SK-N-SH (cell line): ENCODE results near the gene ZNF189. TPM values are rescaled to one million over a fixed set of nuclear protein-coding genes. Genes with fewer than 3 reads are reported as not detected.

Source experiments
- CTCF ChIA-PET: fragments of 300-600, 350-600 bp; formaldehyde crosslinking; extraction: SDS; loops from one replicate; lab custom pipeline; 2021; lab: Yijun Ruan, JAX
- POLR2A ChIA-PET: fragments of 350-600 bp; sonication (Branson Sonifier 250); formaldehyde crosslinking; extraction: SDS; loops from one replicate; lab custom pipeline; 2020; ENCODE audit warnings: antibody characterized with exemption, inconsistent platforms; lab: Yijun Ruan, JAX
- DNase-seq: peaks from one replicate; pipeline ENCODE4 v3.0.0; 2012
- H2AFZ ChIP-seq: fragments of 200-600 bp; sonication (generic); 2 replicates; pipeline ENCODE4 v1.8.1; 2016; ENCODE audit warnings: antibody characterized with exemption, mild to moderate bottlenecking, low read depth
- H3F3A ChIP-seq: fragments of 200-600 bp; sonication (generic); replicated peaks from 2 replicates; pipeline ENCODE3; 2016; ENCODE audit warnings: antibody characterized with exemption, mild to moderate bottlenecking; ENCODE audit not compliant: insufficient read depth
- H3K27ac ChIP-seq, 2 experiments: fragments of 200-500 bp in 1 of 2; fragments of 200-600 bp in 1 of 2; sonication (Bioruptor generic) in 1 of 2; sonication (generic), shearing (Covaris generic) in 1 of 2; 2 replicates each; pipeline versions ENCODE4 v1.5.1 to v1.6.1; 2014 to 2016; ENCODE audit warnings: low read depth in 2 of 2, inconsistent platforms in 1 of 2, low read length in 1 of 2, mild to moderate bottlenecking in 1 of 2, mixed read lengths in 1 of 2
- H3K27me3 ChIP-seq: fragments of 200-600 bp; sonication (generic), shearing (Covaris generic); 2 replicates; pipeline ENCODE4 v1.6.1; 2016; ENCODE audit warnings: mixed run types; ENCODE audit not compliant: insufficient read depth
- H3K36me3 ChIP-seq, 2 experiments: fragments of 200-500 bp in 1 of 2; fragments of 200-600 bp in 1 of 2; sonication (Bioruptor generic) in 1 of 2; sonication (generic) in 1 of 2; replicated peaks in 1 of 2; 2 replicates each; pipeline versions ENCODE3 to v1.5.1; 2014 to 2016; ENCODE audit warnings: low read length in 1 of 2, mild to moderate bottlenecking in 1 of 2; ENCODE audit not compliant: insufficient read depth in 2 of 2, control insufficient read depth in 1 of 2
- H3K4me1 ChIP-seq, 2 experiments: fragments of 200-500 bp in 1 of 2; fragments of 200-600 bp in 1 of 2; sonication (Bioruptor generic) in 1 of 2; sonication (generic), shearing (Covaris generic) in 1 of 2; 2 replicates each; pipeline versions ENCODE4 v1.5.1 to v1.6.1; 2014 to 2016; ENCODE audit warnings: low read depth in 1 of 2, low read length in 1 of 2, mixed run types in 1 of 2; ENCODE audit not compliant: insufficient read depth in 2 of 2, control insufficient read depth in 1 of 2
- H3K4me2 ChIP-seq: fragments of 200-600 bp; sonication (generic), shearing (Covaris generic); 2 replicates; pipeline ENCODE4 v1.6.1; 2017; ENCODE audit warnings: mixed run types
- H3K4me3 ChIP-seq, 2 experiments: fragments of 200-500 bp in 1 of 2; fragments of 200-600 bp in 1 of 2; sonication (Bioruptor generic) in 1 of 2; sonication (generic), shearing (Covaris generic) in 1 of 2; 2 replicates each; pipeline versions ENCODE4 v1.5.1 to v1.8.1; 2014 to 2016; ENCODE audit warnings: low read depth in 2 of 2, inconsistent platforms in 1 of 2, low read length in 1 of 2, mild to moderate bottlenecking in 1 of 2, mixed read lengths in 1 of 2, moderate library complexity in 1 of 2
- H3K79me2 ChIP-seq: fragments of 200-600 bp; sonication (generic); 2 replicates; pipeline ENCODE4 v1.8.1; 2017; ENCODE audit warnings: mild to moderate bottlenecking; ENCODE audit not compliant: insufficient read depth
- H3K9ac ChIP-seq: fragments of 200-600 bp; sonication (generic); 2 replicates; pipeline ENCODE4 v1.6.1; 2017; ENCODE audit warnings: mixed run types
- H3K9me2 ChIP-seq: fragments of 200-600 bp; sonication (generic); 2 replicates; pipeline ENCODE4 v1.6.1; 2017; ENCODE audit warnings: mixed run types
- H3K9me3 ChIP-seq: fragments of 200-600 bp; sonication (generic); 2 replicates; pipeline ENCODE4 v1.6.1; 2017; ENCODE audit warnings: mixed run types, mild to moderate bottlenecking, moderate library complexity
- H4K20me1 ChIP-seq: fragments of 200-600 bp; sonication (generic); 2 replicates; pipeline ENCODE4 v1.6.1; 2017; ENCODE audit warnings: mild to moderate bottlenecking, mixed run types; ENCODE audit not compliant: insufficient read depth
- CHD2 ChIP-seq: fragments of 150-350 bp; IDR thresholded peaks from 2 replicates; pipeline ENCODE4 v1.6.1; 2018; ENCODE audit warnings: low read length; ENCODE audit not compliant: partially characterized antibody
- CTCF ChIP-seq: fragments of 200-600 bp; sonication (generic); IDR thresholded peaks from 2 replicates; pipeline ENCODE4 v1.6.1; 2017; ENCODE audit warnings: antibody characterized with exemption, mild to moderate bottlenecking, moderate library complexity
- EZH2phosphoT487 ChIP-seq: fragments of 200-600 bp; sonication (generic); IDR thresholded peaks from 2 replicates; pipeline ENCODE4 v1.6.1; 2017; ENCODE audit warnings: low read depth, mixed run types, mild to moderate bottlenecking, antibody characterized with exemption, moderate library complexity, borderline replicate concordance
- FOSL2 ChIP-seq: IDR thresholded peaks from 2 replicates; pipeline ENCODE4 v1.4.0; 2012; ENCODE audit warnings: low read depth, mild to moderate bottlenecking, moderate library complexity, borderline replicate concordance
- FOXJ3 ChIP-seq: sonication (generic); formaldehyde crosslinking; IDR thresholded peaks from 2 replicates; pipeline ENCODE4 v1.5.1; 2020; ENCODE audit warnings: mild to moderate bottlenecking, missing genetic modification reagents
- GABPA ChIP-seq: IDR thresholded peaks from 2 replicates; pipeline ENCODE4 v1.4.0; 2012; ENCODE audit warnings: low read depth, mild to moderate bottlenecking
- GATA2 ChIP-seq: sonication (generic); formaldehyde crosslinking; IDR thresholded peaks from 2 replicates; pipeline ENCODE4 v1.5.0; 2020; ENCODE audit warnings: mild to moderate bottlenecking, missing genetic modification reagents
- JUND ChIP-seq: IDR thresholded peaks from 2 replicates; pipeline ENCODE4 v1.4.0; 2012
- MAX ChIP-seq: IDR thresholded peaks from 2 replicates; pipeline ENCODE4 v1.4.0; 2012; ENCODE audit warnings: low read depth
- MEF2A ChIP-seq: IDR thresholded peaks from 2 replicates; pipeline ENCODE4 v1.4.0; 2012; ENCODE audit warnings: low read depth, borderline replicate concordance
- MXI1 ChIP-seq: IDR thresholded peaks from 2 replicates; pipeline ENCODE4 v1.6.1; 2012; ENCODE audit warnings: mild to moderate bottlenecking, low read depth, low read length, improper control_type of control experiment
- NFIC ChIP-seq: IDR thresholded peaks from 2 replicates; pipeline ENCODE4 v1.4.0; 2012; ENCODE audit warnings: borderline replicate concordance
- POLR2AphosphoS5 ChIP-seq: IDR thresholded peaks from 2 replicates; pipeline ENCODE4 v1.6.1; 2012; ENCODE audit warnings: low read depth, low read length
- RAD21 ChIP-seq: IDR thresholded peaks from 2 replicates; pipeline ENCODE4 v1.6.1; 2012; ENCODE audit warnings: mild to moderate bottlenecking, low read length
- RXRA ChIP-seq: IDR thresholded peaks from 2 replicates; pipeline ENCODE4 v1.4.0; 2012; ENCODE audit warnings: low read depth, mild to moderate bottlenecking, borderline replicate concordance
- TEAD4 ChIP-seq: IDR thresholded peaks from 2 replicates; pipeline ENCODE4 v1.4.0; 2012; ENCODE audit warnings: mild to moderate bottlenecking, borderline replicate concordance; ENCODE audit not compliant: insufficient read depth
- USF1 ChIP-seq: IDR thresholded peaks from 2 replicates; pipeline ENCODE4 v1.4.0; 2012; ENCODE audit warnings: low read depth, borderline replicate concordance
- USF2 ChIP-seq: fragments of 150-350 bp; IDR thresholded peaks from 2 replicates; pipeline ENCODE4 v1.6.1; 2017; ENCODE audit warnings: antibody characterized with exemption, low read length, low read depth, borderline replicate concordance
- YY1 ChIP-seq: IDR thresholded peaks from 2 replicates; pipeline ENCODE4 v1.4.0; 2012; ENCODE audit warnings: low read depth, mild to moderate bottlenecking
- WGBS: methylation state at CpG from one replicate; pipeline ENCODE4 v1.1.6; 2017; ENCODE audit warnings: low lambda C conversion rate; 5-methylcytosine and 5-hydroxymethylcytosine counted together
- polyA plus RNA-seq, 3 experiments: library from polyadenylated mRNA; depleted of rRNA; stranded (reverse); fragments of >200 nt; gene quantifications; 2 replicates each; pipeline ENCODE4 v1.2.3, GENCODE V29; 2012

The ZNF189 gene
- polyA plus RNA-seq, 1 of the 3 experiments (the other 2 are of a cell fraction) = 2.9 TPM

GRCh38 chr9:101375546-101375945 lies 23.1 kb upstream of the ZNF189 start:
- H3K4me3 ChIP-seq = no peak overlapping the region
- ChIA-PET CTCF (interaction anchor here (1.0 kb wide), 1 partner anchor 74 kb away, joined by 3 read pairs; no protein-coding TSS in a partner anchor), POLR2A (no interaction called here)
- H3K27ac ChIP-seq = peak overlapping the region in 1 of 2 experiments; percentile 84; a peak in 2 of 4 replicates
- peaks cover 7% of the 10 kb centered on the region; the same call in 1 of the 2 replicates for H3K9me3 ChIP-seq
- no peaks in the 10 kb centered on the region for H3K36me3 ChIP-seq
- peak overlapping the region; percentile 32; the same call in 1 of the 2 replicates for H2AFZ ChIP-seq
- no peaks in the 10 kb centered on the region for H4K20me1 ChIP-seq
- TF ChIP-seq USF2 (no peak), JUND (no peak), MEF2A (no peak), POLR2AphosphoS5 (no peak), NFIC (no peak), MAX (no peak), MXI1 (no peak), RXRA (no peak), CHD2 (no peak), FOXJ3 (CRISPR knock-in tag) (no peak), TEAD4 (no peak), USF1 (no peak), RAD21 (no peak)
- DNase-seq = no peak
- peaks cover 23% of the 10 kb centered on the region for H3F3A ChIP-seq
- peak overlapping the region; percentile 31; the same call in 1 of the 2 replicates for H3K4me2 ChIP-seq
- no peaks in the 10 kb centered on the region for H3K79me2 ChIP-seq
- H3K27me3 ChIP-seq = no peaks in the 10 kb centered on the region
- no peaks in the 10 kb centered on the region for H3K9me2 ChIP-seq
- 94% methylated on average over 12 of the region's 12 CpGs for WGBS
- H3K4me1 ChIP-seq = peaks cover 0 to 14% of the 10 kb centered on the region in 2 experiments; a peak in 2 of 4 replicates
- peak overlapping the region; percentile 14; the same call in 1 of the 2 replicates for H3K9ac ChIP-seq

GRCh38 chr9:101376111-101376848 lies 22.4 kb upstream of the ZNF189 start:
- H3K27ac ChIP-seq = peak overlapping the region in 1 of 2 experiments; percentile 84; a peak in 2 of 4 replicates
- DNase-seq = no peak
- TF ChIP-seq EZH2phosphoT487 = no peak
- peak; percentile 87 for TF ChIP-seq FOSL2
- TF ChIP-seq YY1 = 0 out of 2 replicates have a peak, but pooled peaks have one; percentile 24
- TF ChIP-seq MEF2A = no peak
- TF ChIP-seq USF2 = no peak
- TF ChIP-seq CTCF = no peak
- no peak for TF ChIP-seq RAD21
- no peak for TF ChIP-seq GABPA
- no peak for TF ChIP-seq GATA2 (CRISPR knock-in tag)
- TF ChIP-seq RXRA = 0 out of 2 replicates have a peak, but pooled peaks have one; percentile 13

More at GRCh38 chr9:101376111-101376848, 22.4 kb upstream of the ZNF189 start:
- ChIA-PET CTCF (interaction anchor here (0.6 to 1.0 kb wide), 2 partner anchors 12 to 65 kb away, joined by 3 read pairs; no protein-coding TSS in a partner anchor), POLR2A (no interaction called here)
- H3K27me3 ChIP-seq = no peaks in the 10 kb centered on the region
- peak overlapping the region; percentile 45; the same call in 1 of the 2 replicates for H3K9ac ChIP-seq
- H3K4me3 ChIP-seq = no peak overlapping the region
- no peaks in the 10 kb centered on the region for H4K20me1 ChIP-seq
- H3K79me2 ChIP-seq = no peaks in the 10 kb centered on the region
- H3K36me3 ChIP-seq = no peaks in the 10 kb centered on the region
- peak overlapping the region; percentile 69 for H3K4me2 ChIP-seq
- peaks cover 7% of the 10 kb centered on the region; the same call in 1 of the 2 replicates for H3K9me3 ChIP-seq
- peaks cover 23% of the 10 kb centered on the region for H3F3A ChIP-seq
- 15% methylated on average over 6 of the region's 6 CpGs for WGBS
- H3K9me2 ChIP-seq = no peaks in the 10 kb centered on the region
- peaks cover 0 to 14% of the 10 kb centered on the region in 2 experiments; a peak in 2 of 4 replicates for H3K4me1 ChIP-seq
- H2AFZ ChIP-seq = peak overlapping the region; percentile 59; the same call in 1 of the 2 replicates
